Kidney glomerular epithelial cell (primary cell): ENCODE results near the gene HAUS3.
"Not testable (repeated sequence)": the region's sequence is repeated elsewhere in the genome, so short reads cannot be mapped to it uniquely, and the experiment has no call there.

Experiments
- DNase-seq: peaks from one replicate; lab custom pipeline; 2025; lab: John Stamatoyannopoulos, UW

Gene HAUS3

DNA sequence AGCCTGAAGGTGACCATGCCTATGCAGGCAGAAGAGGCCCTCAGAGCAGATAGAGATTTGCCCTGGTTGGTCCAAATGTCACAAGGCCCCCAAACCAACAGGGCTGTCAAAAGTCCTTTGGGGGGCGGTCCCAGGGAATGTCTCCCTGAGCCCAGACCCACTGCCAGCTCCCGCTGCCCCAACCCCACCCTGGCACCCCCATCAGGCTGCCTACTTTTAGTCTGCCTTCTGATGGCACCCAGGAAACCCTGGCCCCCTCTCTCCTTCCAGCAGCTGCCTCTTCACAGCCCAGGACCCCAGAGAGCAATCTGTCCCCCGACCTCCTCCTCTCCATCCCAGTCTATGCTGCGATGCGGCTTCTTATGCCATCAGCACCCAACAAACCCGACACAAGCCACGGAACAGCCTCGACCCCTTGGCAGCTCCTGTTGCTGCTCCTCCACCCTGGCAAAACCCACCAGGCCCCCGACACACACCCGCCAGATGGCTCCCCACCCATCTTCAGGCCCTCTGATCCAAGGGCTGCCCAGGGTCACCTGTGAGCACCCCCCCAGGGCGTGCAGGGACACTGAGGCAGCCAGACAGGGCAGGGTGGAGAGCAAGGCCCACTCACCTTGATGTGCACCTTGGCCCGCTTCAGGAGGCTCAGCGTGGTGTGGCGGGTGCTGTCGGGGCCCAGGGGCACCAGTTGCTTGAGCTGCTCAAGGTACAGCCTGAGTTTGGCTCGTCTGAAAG lies 10.0 kb upstream of the HAUS3 start:
- DNase-seq, result no peak

DNA sequence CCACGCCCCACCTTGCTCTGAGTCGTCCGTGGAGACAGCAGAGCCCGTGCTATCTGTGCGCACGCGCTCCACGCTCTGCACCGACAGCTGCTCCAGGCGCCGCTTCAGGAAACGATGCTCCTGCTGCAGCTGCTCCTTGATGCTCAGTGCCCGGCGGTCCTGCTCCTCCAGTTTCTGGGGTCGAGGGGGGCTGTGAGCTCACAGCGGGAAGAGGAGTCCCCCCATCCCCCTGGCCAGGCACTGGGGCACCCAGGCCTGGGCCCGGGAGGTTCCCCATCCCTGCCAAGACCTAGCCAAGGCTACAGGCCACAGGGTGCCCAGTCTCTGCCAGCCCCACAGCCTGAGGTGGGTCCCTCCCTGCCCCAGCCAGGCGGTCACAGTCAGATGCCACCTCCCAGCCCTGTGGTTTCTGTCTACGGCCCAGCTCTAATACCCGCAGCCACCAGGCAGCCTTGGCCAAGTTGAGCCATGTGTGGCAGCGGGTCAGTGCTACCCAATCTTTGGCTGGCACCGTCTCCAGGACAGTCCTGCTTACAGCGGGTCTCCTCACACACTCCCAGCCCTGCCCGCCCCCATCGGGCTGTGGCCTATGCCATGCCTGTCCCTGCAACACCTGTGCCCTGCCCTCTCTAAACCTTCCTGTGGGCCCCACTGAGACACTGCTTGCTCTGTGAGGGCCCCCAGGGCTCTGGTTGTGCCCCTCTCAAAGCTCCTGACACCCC lies 9.3 kb upstream of the HAUS3 start:
- DNase-seq, result no peak

DNA sequence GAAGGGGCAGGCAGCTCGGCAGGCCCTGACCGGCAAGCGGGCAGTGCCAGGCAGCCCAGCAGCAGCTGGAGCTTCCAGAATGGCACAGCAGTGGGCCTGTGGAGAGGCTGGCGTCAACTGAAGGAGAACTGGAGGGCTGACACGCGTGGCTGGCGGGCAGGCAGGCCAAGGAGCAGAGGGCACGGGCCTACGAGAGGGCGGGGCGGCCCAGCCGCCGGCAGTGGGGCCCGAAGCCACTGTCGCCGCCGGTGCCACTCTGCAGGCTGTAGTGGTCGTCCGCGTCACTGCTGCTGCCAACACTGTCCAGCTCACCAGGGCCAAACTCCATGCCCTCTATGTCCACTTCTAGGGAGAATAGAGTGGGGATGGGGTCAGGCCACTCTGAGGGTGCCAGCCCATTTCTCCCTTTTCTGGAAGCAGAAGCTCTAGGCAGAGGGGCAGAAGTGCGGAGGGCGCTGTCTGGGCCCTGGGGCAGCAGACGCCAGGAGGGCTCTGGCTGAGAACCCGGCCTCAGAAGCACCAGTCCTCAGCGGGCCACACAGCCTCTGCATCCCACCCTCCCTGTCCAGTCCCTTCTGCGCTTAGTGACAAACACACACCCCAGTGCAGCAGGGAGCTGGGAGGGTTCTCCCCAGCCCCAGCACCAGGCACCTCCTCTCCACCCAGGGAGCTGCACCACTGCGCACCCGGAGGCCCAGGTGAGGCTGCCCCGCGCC lies 8.6 kb upstream of the HAUS3 start:
- no peak for DNase-seq

DNA sequence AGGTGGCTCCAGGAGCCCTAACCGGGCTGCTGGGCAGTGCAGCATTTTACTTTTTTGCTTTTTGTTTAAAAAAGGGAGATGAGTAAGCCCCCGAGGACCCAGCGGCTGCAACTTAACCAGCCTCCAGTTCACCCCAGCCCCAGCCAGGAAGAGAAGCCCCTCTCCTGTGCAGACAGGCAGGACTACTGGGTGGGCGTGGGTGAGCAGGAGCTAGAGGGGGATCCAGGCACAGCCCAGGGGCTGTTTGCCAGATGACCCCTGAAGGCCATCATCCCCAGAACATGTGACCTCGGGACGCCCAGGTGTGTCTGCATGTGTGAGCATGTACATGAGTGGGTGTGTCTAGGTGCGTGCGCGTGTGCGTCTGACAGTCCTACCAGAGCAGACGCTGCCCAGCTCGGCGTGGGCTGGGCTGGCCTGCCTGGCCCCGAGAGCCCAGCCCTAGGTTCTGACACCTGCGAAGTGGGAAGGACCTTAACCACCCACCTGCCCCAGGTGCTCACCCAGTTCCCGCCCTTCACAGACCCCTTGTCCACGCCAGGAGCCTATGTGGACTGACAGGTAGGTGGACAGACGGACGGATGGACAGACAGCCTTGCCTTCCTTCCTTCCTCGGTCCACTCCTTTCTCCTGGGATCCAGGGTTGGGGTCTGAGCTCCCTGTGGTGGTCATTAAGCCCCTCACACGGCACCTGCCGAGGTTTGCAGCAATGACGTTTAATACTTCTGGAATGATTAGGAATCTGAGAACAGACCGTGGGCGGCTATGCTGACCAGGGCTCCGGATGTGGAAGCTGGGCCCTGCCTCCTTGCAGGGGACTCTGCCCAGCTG lies 7.8 kb upstream of the HAUS3 start:
- no peak for DNase-seq

DNA sequence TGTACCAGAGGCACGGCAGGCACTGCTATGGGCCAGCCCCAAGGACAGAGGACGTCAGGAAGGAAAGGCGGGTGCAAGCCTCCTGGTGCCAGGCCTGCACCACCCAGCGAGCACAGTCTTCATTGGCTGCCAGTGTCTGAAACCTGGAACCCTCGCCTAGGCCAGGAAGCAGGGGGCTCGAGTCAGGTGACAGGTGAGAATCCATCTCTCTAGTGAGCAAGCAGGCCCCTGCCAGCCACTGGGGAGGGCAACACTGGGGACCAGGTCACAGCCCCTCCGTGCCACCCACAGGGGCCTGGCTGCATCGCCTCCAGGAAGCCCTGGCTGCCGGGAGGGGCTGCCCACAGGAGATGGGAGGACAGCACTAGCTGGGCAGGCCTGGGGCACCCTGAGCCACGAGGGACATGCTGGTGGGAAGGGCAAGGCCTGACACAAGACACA lies 6.9 kb upstream of the HAUS3 start:
- no peak for DNase-seq

DNA sequence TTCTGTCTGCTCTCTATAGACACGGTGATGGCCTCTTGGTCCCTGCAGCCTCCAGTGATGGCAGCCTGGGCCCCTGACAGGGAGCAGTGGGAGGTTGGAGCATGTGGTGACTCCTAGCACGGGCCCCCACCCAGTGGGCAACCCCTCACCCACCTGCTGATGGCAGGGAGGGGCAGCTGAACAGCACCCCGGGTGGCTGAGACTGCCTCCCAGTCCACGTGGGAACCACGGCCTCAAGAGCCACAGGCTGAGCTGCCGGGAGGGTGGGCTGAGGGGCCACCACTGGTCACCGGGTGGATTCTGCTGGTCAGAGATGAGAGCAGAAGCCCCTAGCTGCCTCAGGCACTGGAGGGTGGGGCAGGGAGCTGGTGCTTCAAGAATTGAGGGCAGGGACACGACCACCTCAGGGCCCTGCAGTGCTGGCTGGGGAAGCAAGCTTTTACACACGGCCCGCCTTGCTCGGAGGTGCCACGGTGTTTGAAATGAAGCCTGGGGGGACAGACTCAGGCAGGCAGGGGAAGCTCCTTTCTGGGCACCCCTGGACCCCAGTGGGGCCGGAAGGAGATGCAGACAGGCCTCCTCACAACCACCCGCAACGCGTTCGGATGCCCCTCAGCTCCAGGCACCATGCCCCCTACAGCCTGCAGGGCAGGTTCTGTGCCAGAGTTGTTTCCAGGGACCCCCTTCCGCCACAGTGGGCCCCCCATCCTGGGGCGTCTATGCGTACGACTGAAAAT lies 6.3 kb upstream of the HAUS3 start:
- DNase-seq, result no peak

DNA sequence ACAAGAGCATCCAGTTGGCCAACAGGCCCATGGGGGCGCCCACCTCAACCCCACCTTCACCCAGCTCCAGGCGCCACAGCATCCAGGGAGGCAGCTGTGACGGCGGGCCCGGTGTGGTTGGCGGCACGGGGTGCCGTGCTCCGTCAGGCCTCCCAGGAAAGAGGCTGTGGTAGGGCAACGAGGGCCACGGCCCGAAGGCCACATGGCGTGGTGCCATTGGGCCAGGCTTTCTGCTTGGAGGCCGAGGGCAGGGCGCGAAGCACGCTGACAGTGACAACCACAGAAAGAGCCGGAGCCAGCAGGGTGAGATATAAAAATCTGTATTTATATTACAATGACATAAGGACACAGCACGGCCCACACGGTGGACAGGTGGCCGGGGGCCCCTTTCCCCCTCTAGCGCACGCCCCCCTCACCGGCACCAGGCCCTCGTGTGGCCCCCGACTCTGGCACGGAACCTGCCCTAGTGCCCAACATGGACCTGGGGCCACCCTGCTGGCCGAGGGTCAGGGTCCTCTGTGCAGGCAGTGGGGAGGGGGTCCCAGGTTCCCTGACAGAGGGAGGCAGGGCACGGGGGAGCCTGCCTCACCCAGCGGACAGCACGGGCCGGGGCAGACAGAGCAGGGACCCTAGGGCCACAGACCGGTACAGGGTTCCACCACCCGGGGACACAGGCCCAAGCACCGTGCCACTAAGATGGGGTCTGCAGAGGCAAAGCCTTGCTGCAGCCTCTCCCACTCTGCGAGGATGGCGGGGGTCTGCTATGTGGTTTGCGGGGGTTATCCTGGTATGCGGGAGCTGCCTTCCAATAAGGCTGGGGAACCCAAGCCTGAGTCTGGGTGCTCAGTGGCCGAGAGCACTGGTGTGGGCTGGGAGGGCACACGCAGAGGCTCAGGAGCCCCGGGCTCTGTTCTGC lies 5.5 kb upstream of the HAUS3 start:
- DNase-seq, result no peak

DNA sequence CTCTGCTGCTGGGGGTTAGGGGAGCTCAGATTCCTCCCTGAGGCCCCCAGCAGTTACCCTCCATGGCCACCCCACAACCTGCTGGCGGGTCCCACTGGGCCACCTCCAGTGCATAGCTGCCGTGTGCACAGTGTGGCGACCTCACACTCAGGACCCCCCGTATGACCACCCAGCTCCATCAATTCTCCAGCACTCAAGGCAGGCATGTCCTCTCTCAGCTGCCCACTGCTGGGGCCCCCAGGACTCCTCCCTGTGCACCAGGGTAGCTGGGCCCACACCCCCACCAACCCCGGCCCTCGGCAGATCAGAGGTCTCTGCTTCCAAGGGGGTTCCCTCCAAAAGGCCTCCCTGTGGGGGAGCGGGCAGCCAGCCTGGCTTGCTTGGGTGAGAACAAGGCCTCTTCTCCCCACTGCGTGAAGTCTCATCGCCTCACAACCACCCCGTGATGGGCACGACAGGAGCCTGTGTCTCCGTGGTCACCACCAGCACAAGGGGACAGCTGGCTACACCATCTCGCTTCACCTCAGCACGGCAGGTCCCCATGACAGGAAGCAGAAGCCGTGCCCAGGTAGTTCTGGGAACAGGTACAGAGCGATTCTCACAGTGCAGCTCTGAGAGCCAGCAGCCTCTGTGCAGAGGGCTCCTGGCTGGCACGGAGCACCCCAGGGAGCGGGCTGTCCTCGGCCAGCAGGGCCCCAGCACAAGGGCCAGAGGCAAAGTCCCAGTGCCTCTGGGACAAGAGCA lies 4.6 kb upstream of the HAUS3 start:
- no peak for DNase-seq

DNA sequence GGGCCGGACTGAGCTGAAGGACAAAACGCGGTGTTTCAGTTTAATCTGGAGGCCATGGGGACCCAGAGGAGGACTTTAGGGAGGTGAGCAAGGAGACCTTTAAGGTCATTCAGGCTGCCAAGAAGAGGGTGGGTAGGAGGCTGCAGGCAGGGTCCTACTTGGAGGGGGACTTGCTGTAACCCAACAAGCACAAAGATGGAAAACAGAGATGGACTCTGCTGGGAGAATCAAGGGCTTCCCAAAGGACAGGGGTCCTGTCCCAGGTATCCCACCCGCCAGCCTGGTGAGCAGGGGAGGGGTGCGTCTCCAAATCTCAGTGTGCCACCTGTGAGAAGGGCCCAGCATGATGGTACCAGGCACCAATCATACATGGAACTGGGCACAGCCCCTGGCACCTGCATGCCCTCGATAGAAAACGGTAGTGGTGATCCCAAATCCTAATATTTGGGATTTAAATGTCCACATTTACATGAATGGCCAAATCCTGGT lies 3.9 kb upstream of the HAUS3 start:
- DNase-seq, result no peak

DNA sequence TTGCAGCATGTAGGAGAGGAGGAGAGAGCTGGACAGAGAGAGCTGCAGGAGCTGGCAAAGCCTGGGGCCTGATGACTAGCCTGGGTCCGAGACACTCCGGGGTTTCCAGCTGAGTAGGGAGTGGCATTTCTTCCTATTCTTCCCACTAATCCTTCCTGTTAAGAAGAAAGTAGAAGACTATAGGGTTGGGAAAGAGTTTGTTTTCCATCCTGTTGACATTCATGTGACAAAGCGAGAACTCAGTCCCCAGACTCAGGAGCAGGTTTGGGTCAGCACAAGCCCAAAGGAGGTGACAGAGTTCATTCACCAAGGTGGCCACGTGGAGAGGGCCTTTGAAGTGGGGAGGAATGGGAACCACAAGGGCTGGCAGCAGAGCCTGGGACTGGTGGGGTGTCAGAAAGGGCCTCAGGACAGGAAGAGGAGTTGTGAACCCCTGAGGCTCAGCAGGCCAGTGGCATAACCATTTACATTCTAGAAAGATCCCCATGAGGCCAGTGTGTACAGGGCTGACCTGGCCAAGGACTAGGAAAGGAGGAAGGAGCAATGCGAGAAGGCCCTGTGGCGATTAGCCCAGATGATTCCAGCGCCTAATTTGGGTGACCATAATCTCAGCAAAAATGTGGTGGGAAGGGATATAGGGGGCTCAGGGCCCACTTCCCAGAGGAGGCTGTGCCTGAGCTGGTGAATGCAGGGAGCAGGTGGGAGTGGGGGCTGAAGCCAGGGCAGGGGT lies 3.3 kb upstream of the HAUS3 start:
- DNase-seq, result no peak

DNA sequence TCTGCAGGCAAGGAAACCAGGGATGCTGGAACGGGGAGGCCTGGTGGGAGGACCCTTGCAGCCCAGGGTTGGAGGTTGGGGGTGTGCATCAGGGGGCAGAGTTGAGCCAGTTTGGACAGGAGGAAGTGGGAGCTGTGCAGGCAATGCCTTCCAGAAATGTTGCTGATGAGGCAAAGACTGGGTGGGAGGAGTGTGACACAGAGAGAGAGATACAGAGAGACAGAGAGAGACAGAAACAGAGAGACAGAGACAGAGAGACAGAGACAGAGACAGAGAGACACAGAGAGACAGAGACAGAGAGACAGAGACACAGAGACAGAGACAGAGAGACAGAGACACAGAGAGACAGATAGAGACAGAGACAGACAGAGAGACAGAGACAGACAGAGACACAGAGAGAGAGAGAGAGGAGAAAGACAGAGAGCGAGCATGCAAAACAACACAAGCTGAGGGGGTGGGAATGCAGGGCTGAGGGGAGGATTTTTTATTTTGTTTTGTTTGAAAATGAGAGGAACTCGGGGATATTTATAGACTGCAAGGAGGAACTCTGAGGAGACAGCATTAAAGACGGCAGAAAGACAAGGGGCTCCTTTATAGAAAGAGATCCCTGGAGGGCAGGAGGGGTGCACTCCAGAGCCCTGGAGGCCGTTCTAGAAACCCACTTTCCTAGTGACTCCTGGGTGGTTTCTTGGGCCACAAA lies 1.9 kb upstream of the HAUS3 start:
- DNase-seq, result peak; percentile 56

DNA sequence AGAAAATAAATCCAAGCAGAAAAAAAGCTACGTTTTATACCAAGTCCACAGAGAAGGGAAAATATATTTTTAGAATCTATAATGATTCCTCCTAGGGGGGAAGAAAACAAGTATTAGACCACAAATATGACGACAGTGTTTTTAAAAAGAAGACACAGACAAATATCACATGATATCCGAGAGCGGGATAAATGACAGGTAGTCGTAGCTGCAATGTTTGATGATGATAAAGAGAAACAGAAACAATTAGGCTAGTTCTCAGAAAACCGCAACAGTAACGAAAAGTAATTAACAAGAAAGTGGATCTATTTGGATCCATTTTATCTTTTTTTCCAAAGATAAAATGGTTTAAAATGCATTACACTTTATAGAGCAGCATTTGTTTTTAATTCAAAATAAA lies 918 bp downstream of the HAUS3 start:
- no peak for DNase-seq

DNA sequence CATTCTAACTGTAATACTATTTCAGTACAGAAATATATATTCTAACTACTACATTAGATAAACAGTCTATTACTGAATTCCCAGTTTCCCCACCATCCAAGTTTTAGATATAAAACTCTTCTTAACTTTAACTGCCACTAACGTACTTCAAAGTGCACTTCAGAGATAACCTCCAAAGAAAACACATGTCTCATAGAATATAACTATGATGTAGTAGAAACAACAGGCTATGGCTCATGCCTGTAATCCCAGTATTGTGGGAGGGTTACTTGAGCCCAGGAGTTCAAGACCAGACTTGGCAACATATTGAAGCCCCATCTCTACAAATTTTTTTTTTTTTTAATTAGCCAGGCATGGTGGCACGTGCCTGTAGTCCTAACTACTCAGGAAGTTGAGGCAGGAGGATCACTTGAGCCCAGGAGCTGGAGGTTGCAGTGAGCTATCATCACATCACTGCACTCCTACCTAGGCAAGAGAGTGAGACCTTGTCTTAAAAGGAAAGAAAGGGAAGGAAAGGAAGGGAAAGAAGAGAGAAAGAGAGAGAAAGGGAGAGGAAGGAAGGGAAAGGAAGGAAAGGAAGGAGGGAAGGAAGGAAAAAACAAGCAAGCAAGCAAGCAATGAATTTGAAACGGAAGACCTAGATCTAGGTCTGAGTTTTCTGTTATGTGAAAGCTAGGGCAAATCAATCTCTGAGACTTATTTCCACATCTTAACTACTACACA lies 4.8 kb downstream of the HAUS3 start:
- no peak for DNase-seq

DNA sequence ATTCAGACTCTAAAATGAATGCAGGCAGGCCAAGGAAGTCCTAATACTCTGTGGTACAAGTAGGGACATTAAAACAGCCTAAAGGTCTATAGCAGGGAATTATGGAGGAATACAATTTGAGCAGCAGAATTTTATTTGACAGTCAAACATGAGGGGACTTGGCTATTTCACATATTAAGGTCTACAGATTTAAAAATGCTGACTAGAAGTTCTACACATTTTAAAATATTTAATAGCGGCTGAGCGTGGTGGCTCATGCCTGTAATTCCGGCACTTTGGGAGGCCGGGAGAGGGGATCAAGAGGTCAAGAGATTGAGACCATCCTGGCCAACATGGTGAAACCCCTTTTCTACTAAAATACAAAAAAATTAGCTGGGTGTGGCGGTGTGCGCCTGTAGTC lies 10.8 kb downstream of the HAUS3 start:
- DNase-seq, result no peak

DNA sequence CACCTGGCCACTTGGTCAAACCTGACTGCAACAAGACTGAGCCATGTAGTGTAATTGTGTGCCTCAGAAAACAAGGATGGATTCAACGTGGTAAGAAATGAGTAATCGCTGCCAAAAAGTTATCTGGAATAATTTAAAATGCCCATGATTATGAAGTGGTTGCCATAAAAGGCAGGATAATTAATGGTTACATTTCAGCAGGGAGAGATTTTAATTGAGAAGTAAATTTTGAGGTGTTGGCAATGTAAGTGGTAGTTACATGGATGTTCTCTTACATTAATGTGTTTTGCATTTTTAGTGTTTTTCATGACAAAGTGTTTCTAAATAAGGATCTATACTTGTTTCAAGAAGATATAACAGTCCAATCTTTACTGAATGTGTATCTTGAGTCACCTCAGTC lies 15.7 kb downstream of the HAUS3 start:
- DNase-seq, result no peak

DNA sequence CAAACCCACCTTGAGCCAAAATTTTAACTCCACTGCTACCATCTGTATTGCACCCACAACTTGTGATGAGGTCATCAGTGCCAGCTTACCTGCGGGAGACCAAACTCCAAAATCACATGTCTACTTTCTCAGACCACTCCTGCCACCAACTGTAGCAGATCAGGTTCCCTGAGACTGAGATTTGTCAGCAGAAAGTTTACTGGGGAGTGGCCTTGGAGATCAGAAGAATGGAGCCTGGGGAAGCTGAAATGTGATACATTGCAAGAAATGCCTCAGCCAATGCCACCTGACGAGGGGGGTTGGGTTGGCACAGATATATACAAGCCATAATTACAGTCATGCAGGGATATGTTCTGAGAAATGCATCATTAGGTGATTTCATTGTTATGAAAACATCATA lies 19.1 kb downstream of the HAUS3 start:
- DNase-seq, result no peak

DNA sequence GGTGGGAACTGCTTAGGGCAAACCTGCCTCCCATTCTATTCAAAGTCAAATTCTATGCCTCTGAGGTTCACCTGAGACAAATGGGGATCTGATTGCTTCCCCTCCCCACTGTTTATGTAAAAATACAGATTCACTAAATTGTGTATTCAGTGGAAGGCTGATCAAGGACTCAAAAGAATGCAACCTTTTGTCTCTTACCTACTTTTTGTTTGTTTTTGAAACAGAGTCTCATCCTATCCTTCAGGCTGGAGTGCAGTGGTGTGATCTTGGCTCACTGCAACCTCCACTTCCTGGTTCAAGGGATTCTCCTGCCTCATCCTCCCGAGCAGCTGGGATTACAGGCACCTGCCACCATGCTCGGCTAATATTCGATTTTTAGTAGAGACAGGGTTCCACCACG lies 20.5 kb downstream of the HAUS3 start:
- not testable (repeated sequence) for DNase-seq
